HG02973 (cell line): ENCODE measurements around the gene MAGOH.
"Not testable (repeated sequence)": the region's sequence is repeated elsewhere in the genome, so short reads cannot be mapped to it uniquely, and the experiment has no call there.

Source experiments
- ATAC-seq: cut with Tn5 transposase; IDR thresholded peaks from one replicate; pipeline ENCODE4 v1.9.1; 2021; ENCODE audit warnings: moderate library complexity; ENCODE audit not compliant: unreplicated experiment

MAGOH gene

GRCh38 chr1:53238197-53239155, at the start of gene MAGOH:
MAGOH (minus strand) TSS chr1:53238518; CDS start chr1:53238448, 70 bp downstream.
- peak; percentile 97 for ATAC-seq

DNA sequence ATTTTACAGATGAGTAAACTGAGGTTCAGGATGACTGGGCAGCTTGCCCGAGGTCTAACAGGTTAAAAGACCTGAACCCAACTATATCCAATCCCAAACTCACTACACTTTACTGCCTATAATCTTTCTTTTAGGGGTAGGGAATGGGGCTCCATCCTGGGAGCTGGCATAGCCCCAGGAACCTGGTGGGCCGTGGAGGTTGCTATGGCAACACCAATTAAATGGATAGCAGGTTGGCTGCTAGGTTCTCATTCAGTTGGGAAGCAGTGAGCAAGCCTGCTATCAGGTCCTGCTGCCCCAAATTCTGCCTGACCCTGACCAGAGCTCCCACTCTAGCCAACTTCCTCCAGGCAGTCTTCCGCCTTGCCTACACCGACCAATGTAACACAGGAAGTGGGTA, 48.6 kb upstream of the MAGOH start:
- no peak for ATAC-seq

DNA sequence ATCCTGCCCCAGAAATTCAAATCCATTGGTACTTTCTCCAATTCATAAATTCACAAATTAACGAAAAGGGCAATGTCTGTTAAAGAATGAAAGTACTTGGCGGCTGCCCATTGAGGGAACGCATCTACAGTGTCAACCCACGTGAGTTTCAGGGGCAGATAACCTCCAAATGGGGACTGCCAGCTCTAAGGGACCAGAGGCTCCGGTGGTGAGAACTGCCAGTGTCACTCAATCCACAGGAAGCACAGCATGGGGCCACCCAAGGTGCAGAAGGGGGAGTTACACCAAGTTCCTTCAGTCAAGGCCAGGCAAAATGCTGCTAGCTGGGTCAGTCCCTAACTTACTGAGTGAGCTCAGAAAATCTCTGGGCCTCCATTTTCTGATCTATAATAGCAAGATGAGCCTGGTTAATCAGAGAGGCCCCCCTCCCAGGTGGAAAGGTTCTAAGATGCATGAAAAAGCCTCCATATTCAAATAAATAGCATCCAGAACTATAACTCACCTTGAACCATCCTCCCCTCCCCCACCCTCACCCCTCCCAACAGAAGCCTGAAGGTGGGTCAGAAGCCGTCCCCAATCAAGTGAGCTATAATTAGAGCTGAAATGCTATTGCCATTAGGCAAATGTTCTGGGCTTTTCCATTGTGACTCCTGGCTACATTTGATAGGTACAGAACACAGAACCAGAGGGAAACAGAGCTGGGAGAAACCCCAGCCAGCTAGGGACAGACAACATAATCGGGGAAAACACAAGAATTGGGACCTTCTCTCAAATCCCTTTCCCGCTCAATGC, 47.8 kb upstream of the MAGOH start:
- no peak for ATAC-seq

DNA sequence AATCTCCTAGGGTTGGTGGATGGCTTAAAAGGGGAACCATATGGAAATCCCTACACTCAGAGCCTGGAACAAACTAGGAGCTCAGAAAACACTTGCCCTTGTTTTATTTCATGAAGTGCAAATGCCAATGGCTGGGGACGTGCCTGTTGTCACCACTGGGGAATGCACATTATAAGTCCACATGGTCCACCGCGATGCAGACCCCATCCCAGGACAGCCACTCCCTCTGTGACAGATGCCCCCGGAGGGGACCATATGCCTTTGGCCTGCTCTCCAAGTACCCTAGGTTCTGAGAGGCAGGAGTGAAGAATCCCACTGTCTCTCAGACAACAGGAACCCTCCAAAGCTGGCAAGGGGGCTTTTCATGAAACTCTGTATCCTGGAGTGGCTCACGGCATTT, 47.2 kb upstream of the MAGOH start:
- no peak for ATAC-seq

- ATAC-seq: no peak
Measured at GRCh38 chr1:53284224-53285020, 46.1 kb upstream of the MAGOH start.

GRCh38 chr1:53283156-53283555, 44.8 kb upstream of the MAGOH start:
- not testable (repeated sequence) for ATAC-seq

- ATAC-seq: no peak
Measured at GRCh38 chr1:53281133-53281532, 42.8 kb upstream of the MAGOH start.

DNA sequence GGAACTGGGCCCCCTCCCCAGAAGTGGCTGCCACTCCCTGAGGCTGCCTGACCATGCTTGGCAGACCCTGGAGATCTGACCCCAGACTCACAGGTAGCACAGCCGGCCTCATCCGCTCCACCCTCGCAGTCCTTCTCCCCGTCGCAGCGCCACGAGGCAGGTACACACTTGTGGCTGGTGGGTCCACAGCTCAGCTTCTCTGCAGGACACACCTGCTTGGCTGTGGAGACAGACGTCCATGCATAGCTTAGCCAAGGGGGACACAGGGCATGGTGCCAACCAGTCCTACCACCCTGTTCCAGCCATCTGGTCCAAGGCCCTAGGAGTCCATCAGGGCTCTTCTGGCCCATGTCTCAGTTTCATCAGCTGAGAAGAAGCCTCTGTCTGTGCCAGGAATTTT, 42.2 kb upstream of the MAGOH start:
- ATAC-seq: no peak

GRCh38 chr1:53279296-53280200, 41.2 kb upstream of the MAGOH start:
- no peak for ATAC-seq

DNA sequence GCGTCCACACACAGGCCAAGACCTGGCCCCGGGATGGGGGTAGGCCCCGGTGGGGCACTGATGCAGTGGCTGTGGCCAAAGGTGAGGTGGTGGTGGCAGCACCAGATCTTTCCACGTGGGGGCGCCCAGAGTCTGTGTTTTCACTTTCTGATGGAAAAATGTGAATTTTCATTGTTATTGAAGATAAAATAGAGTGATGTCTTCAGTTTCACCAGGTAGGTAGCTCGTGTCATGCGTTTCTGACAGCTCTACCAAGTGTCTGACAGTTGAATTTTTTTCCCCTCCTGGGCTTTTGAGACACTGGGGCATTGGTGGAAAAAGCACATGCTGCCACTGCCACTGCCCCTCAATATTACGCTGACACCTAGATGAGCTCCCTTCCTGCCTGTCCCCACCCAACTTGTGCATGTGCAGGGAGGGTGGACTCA, 40.0 kb upstream of the MAGOH start:
- ATAC-seq: no peak

DNA sequence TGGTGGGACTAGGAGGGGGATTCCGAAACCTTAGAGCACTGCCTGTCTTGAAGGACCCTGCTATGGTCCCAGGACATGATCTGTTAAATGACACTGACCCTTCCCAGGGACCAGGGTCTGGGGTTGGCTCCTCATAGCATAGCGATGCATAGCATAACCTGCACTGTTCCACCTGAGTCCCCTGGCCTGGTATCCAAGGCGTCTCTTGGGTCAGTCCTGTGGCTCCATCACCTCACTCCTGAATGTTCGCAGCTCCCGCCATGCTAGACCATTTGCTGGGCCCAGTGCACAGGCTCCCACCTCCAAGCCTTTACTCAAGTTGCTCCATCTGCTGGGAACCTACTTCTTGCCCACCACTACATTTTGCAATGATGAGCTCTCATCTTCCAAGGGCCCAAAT, 39.0 kb upstream of the MAGOH start:
- no peak for ATAC-seq

DNA sequence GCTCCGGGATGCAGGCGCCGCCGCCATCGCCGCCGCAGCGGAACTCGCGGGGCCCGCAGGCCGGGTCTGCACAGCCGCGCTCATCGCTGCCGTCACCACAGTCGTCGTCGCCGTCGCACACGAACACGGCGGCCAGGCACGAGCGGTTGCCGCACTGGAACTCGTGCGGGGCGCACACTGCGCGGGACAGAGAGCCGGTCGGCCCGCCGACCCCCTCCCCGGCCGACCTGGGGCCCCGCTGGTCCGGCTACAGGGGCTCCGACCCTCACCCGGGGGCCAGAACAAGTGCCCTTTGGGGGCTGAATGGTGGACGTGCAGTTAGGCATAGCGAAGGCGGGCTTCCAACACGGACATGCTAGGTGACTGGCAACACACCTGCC, 38.6 kb upstream of the MAGOH start:
- ATAC-seq: no peak

GRCh38 chr1:53276153-53276901, 38.0 kb upstream of the MAGOH start:
- ATAC-seq: no peak

DNA sequence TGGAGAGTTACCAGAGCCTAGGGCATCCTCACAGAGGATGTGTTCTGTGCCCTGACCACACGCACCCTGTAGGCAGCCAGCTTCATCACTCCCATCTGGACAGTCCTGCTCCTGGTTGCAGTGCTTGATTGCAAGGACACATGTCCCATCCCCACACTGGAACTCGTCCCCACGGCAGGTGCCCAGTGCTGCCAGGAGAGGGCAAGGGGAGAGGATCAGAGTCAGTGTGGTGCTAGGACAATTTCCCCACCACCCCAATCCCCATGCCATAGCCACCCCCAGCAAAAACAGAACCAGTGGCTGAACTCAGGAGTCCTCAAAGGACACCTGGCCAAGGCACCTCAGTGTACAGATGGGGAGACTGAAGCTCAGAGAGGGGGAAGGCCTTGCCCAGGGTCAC, 37.2 kb upstream of the MAGOH start:
- ATAC-seq: no peak

- ATAC-seq: no peak
Measured at GRCh38 chr1:53274541-53275185, 36.3 kb upstream of the MAGOH start.

GRCh38 chr1:53274026-53274425, 35.7 kb upstream of the MAGOH start:
- no peak for ATAC-seq

DNA sequence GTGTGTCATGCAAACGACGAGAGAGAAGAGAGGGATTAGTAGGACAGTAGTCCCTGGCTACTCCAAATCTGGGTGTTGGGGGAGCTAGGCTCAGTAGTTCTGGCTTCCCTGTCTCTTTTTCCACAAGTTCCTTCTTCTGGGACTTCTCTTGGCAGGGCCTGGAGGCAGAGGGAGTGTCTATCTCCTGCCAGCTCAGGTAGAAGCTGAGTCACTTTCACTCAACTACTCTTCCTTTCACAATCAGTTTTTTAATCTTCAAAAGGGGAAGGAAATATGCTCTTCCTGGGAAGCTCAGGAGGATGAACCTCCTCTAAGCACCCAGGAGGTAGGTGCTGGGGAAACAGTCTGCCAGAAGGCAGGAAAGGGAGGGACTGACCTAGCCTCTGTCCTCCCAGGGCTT, 35.2 kb upstream of the MAGOH start:
- no peak for ATAC-seq

GRCh38 chr1:53272349-53272748, 34.0 kb upstream of the MAGOH start:
- ATAC-seq: no peak
